OCI-LY1 (cell line): ENCODE measurements around the gene IL36B.

Experiments
- H2AFZ ChIP-seq: fragments of 200-600 bp; sonication (generic), shearing (Covaris generic); 2 replicates; pipeline ENCODE4 v1.6.0; 2014; ENCODE audit warnings: antibody characterized with exemption, mild to moderate bottlenecking, low read length
- H3F3A ChIP-seq: fragments of 200-600 bp; sonication (generic), shearing (Covaris generic); 2 replicates; pipeline ENCODE4 v1.6.0; 2014; ENCODE audit warnings: mild to moderate bottlenecking, antibody characterized with exemption, low read length, moderate library complexity; ENCODE audit not compliant: insufficient read depth
- H3K27ac ChIP-seq: fragments of 200-600 bp; sonication (generic); 2 replicates; pipeline ENCODE4 v1.5.1; 2014; ENCODE audit warnings: low read length, mixed run types, mild to moderate bottlenecking, low read depth; ENCODE audit not compliant: poor library complexity, severe bottlenecking
- H3K27me3 ChIP-seq: fragments of 200-600 bp; sonication (generic); 2 replicates; pipeline ENCODE4 v1.6.0; 2014; ENCODE audit warnings: antibody characterized with exemption, mild to moderate bottlenecking, low read length, moderate library complexity; ENCODE audit not compliant: insufficient read depth
- H3K36me3 ChIP-seq: fragments of 200-600 bp; sonication (generic); 2 replicates; pipeline ENCODE4 v1.6.1; 2014; ENCODE audit warnings: mild to moderate bottlenecking, antibody characterized with exemption, low read length, moderate library complexity, mixed read lengths; ENCODE audit not compliant: insufficient read depth
- H3K4me1 ChIP-seq: fragments of 200-600 bp; sonication (generic); 2 replicates; pipeline ENCODE4 v1.5.1; 2014; ENCODE audit warnings: mild to moderate bottlenecking, low read length, moderate library complexity; ENCODE audit not compliant: insufficient read depth, severe bottlenecking
- H3K4me2 ChIP-seq: fragments of 200-600 bp; sonication (generic), shearing (Covaris generic); 2 replicates; pipeline ENCODE4 v1.6.1; 2014; ENCODE audit warnings: low read length
- H3K4me3 ChIP-seq: fragments of 200-600 bp; sonication (generic); 2 replicates; pipeline ENCODE4 v1.5.1; 2014; ENCODE audit warnings: low read length, low read depth, mild to moderate bottlenecking, mixed read lengths; ENCODE audit not compliant: poor library complexity, severe bottlenecking
- H3K79me2 ChIP-seq: fragments of 200-600 bp; shearing (Covaris generic); 2 replicates; pipeline ENCODE4 v1.6.1; 2016; ENCODE audit warnings: mixed run types, low read length, mixed read lengths; ENCODE audit not compliant: insufficient read depth
- H3K9ac ChIP-seq: fragments of 200-600 bp; sonication (generic), shearing (Covaris generic); 2 replicates; pipeline ENCODE4 v1.6.1; 2014; ENCODE audit warnings: mild to moderate bottlenecking, low read length, mixed read lengths
- H3K9me2 ChIP-seq: fragments of 200-600 bp; sonication (generic), shearing (Covaris generic); 2 replicates; pipeline ENCODE4 v1.6.1; 2014; ENCODE audit warnings: low read depth, mild to moderate bottlenecking, low read length, mixed read lengths
- H3K9me3 ChIP-seq: fragments of 200-600 bp; shearing (Covaris generic); 2 replicates; pipeline ENCODE4 v1.6.1; 2014; ENCODE audit warnings: low read length, mixed read lengths
- H4K20me1 ChIP-seq: fragments of 200-600 bp; sonication (generic), shearing (Covaris generic); 2 replicates; pipeline ENCODE4 v1.6.0; 2016; ENCODE audit warnings: mild to moderate bottlenecking, low read length; ENCODE audit not compliant: insufficient read depth
- EZH2 ChIP-seq: fragments of 200-600 bp; sonication (generic), shearing (Covaris generic); IDR thresholded peaks from 2 replicates; pipeline ENCODE4 v1.8.0; 2017; ENCODE audit warnings: borderline replicate concordance, mixed run types, mild to moderate bottlenecking, antibody characterized with exemption, low read length, moderate library complexity, mixed read lengths
- TF ChIP-seq, protein P1 (sequence below): fragments of 200-600 bp; sonication (generic), shearing (Covaris generic); IDR thresholded peaks from 2 replicates; pipeline ENCODE4 v1.5.1; 2017; ENCODE audit warnings: mild to moderate bottlenecking, antibody characterized with exemption, low read length, moderate library complexity, mixed read lengths

Gene IL36B

DNA sequence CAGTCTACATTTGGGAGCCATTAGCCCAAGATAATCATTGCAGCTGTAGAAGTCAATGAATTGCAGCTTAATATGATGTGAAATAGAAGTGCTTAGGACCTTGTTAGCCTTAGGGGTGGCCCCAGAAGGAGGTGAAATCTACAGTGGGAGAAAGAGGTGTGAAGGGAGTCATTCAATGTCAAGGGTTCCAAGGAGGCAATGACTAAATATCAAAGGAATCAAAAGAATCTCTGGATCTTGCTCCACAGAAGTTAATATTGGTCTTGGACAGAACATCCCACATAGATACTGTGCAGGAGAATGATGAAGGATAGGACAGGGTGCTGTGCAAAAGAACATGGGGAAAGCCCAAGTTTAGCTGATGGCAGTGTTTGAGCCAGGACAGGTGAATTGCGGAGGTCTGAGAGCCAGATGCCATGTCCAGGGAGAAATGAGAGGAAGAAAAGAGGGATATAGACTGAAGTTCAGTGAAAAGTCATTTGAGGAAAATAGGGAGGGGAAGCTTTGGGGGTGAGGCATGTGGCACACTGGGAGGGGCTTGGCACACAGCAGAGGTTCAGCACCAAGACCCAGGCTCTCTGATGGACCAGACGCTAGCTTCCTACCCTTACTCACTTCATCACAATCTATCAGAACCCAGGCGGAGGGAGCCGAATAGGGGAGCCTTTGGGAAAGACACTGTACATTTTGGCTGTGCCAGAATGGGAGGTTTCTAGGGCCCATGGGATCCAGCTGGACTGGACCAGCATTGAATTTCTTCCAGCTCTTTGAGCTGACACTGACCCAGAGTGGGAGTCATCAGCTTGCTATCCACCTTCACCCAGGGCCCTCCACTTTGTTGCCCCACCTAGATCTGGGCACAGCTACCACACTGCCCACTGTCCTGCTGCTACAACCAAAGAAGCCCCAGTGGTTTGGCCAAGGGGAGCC, 17.3 kb upstream of the IL36B start:
- H3K4me2 ChIP-seq: no peak overlapping the region
- no peaks in the 10 kb centered on the region for H3K4me1 ChIP-seq
- H4K20me1 ChIP-seq: no peaks in the 10 kb centered on the region
- H3K27ac ChIP-seq: no peak overlapping the region
- TF ChIP-seq, protein P1, sequence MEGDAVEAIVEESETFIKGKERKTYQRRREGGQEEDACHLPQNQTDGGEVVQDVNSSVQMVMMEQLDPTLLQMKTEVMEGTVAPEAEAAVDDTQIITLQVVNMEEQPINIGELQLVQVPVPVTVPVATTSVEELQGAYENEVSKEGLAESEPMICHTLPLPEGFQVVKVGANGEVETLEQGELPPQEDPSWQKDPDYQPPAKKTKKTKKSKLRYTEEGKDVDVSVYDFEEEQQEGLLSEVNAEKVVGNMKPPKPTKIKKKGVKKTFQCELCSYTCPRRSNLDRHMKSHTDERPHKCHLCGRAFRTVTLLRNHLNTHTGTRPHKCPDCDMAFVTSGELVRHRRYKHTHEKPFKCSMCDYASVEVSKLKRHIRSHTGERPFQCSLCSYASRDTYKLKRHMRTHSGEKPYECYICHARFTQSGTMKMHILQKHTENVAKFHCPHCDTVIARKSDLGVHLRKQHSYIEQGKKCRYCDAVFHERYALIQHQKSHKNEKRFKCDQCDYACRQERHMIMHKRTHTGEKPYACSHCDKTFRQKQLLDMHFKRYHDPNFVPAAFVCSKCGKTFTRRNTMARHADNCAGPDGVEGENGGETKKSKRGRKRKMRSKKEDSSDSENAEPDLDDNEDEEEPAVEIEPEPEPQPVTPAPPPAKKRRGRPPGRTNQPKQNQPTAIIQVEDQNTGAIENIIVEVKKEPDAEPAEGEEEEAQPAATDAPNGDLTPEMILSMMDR: no peak
- no peak for TF ChIP-seq EZH2
- no peak overlapping the region for H2AFZ ChIP-seq
- no peaks in the 10 kb centered on the region; the same call in 1 of the 2 replicates for H3K27me3 ChIP-seq
- H3K9me2 ChIP-seq: no peaks in the 10 kb centered on the region
- H3K4me3 ChIP-seq: no peak overlapping the region
- H3K79me2 ChIP-seq: no peaks in the 10 kb centered on the region
- H3K9me3 ChIP-seq: no peaks in the 10 kb centered on the region
- no peak overlapping the region for H3K9ac ChIP-seq
- H3K36me3 ChIP-seq: no peaks in the 10 kb centered on the region
- no peaks in the 10 kb centered on the region for H3F3A ChIP-seq

DNA sequence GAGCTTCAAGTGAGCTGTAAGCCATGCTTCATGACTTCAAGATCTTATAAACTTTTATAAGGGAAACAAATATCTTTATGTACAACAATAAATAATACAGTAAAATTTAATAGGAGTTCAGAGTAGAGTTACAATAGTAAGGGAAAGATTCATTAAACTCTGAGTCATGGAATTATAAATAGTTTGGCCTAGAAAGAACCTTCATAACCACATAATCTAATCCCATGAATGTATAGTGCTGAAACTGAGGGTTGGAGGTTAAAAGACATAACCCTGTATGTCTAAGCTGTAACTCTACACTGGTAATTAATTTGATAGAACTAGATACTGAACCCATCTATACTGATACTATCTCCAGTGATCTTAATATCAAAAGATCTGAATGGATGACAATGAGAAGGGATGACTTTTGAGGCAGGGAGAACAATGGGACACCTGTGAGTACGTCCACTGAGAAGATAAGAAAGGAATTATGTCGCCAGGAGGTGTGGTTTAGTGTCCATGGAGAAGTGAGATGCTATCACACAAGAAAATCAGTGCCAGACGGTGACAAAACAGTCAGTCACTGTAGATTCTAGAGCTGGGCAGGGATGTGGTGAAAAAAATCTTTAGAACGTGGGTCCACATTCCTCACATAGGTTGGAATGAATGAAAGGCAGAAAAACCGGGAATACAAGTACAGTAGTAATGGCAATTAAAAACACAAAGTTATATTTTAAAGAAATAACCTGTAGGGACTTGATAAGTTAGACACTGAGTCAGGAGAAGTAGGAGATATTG, 16.2 kb upstream of the IL36B start:
- Histone ChIP-seq H3K79me2 (no peaks in the 10 kb centered on the region), H3K27ac (no peak overlapping the region), H3K9me3 (no peaks in the 10 kb centered on the region), H3K36me3 (no peaks in the 10 kb centered on the region), H3K4me1 (no peaks in the 10 kb centered on the region), H2AFZ (no peak overlapping the region), H4K20me1 (no peaks in the 10 kb centered on the region), H3K4me2 (no peak overlapping the region), H3K4me3 (no peak overlapping the region), H3F3A (no peaks in the 10 kb centered on the region), H3K9me2 (no peaks in the 10 kb centered on the region), H3K27me3 (no peaks in the 10 kb centered on the region; the same call in 1 of the 2 replicates), H3K9ac (no peak overlapping the region)
- TF ChIP-seq, protein P1: no peak
- no peak for TF ChIP-seq EZH2

DNA sequence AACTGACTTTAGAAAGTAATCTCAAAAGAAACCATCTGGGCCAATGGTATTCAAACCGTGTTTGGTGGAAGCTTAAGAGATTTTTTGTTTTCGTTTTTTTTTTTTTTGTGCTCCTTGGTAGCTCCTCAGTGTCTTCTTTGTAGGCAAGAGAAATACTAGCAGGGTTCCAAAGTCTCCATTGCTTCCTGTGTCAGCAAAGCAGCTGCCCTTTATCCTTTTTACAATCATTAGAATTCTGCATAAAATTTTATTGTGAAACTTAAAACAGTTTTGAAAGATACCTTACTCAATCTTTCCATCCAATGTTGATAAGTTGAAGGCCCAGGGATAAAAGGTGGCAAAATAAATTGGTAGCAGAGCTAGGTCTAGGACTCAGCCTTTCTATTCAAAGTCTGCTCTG, 15.6 kb upstream of the IL36B start:
- H3K9me2 ChIP-seq: no peaks in the 10 kb centered on the region
- no peak overlapping the region for H3K4me2 ChIP-seq
- no peaks in the 10 kb centered on the region; the same call in 1 of the 2 replicates for H3K27me3 ChIP-seq
- H3K4me3 ChIP-seq: no peak overlapping the region
- H4K20me1 ChIP-seq: no peaks in the 10 kb centered on the region
- H3K36me3 ChIP-seq: no peaks in the 10 kb centered on the region
- no peak overlapping the region for H3K9ac ChIP-seq
- no peak overlapping the region for H3K27ac ChIP-seq
- no peaks in the 10 kb centered on the region for H3K9me3 ChIP-seq
- no peaks in the 10 kb centered on the region for H3K4me1 ChIP-seq
- no peaks in the 10 kb centered on the region for H3K79me2 ChIP-seq
- H2AFZ ChIP-seq: no peak overlapping the region
- TF ChIP-seq, protein P1: no peak
- no peak for TF ChIP-seq EZH2
- H3F3A ChIP-seq: no peaks in the 10 kb centered on the region
